OCI-LY3 (cell line): ENCODE data around the gene PIP5K1C.

Experiments
- H2AFZ ChIP-seq: fragments of 200-600, 300-600 bp; shearing (Covaris generic); 2 replicates; pipeline ENCODE4 v1.6.0; 2014; ENCODE audit warnings: antibody characterized with exemption, low read depth, low read length
- H3K27ac ChIP-seq: fragments of 200-600, 300-600 bp; sonication (generic); 2 replicates; pipeline ENCODE4 v1.5.1; 2014; ENCODE audit warnings: mild to moderate bottlenecking, low read length, moderate library complexity, mixed read lengths
- H3K27me3 ChIP-seq: fragments of 200-600, 300-600 bp; sonication (generic); 2 replicates; pipeline ENCODE4 v1.6.1; 2014; ENCODE audit warnings: low read depth, low read length, mixed read lengths
- H3K36me3 ChIP-seq: fragments of 200-600, 300-600 bp; sonication (generic); replicated peaks from 2 replicates; pipeline ENCODE3; 2014; ENCODE audit warnings: low read depth, low read length, mixed read lengths
- H3K4me1 ChIP-seq: fragments of 300-600, 200-600 bp; sonication (generic); 2 replicates; pipeline ENCODE4 v1.6.1; 2014; ENCODE audit warnings: low read length, mixed read lengths
- H3K4me2 ChIP-seq: fragments of 200-600, 300-600 bp; sonication (generic); 2 replicates; pipeline ENCODE4 v1.6.1; 2014; ENCODE audit warnings: low read length, mixed read lengths
- H3K4me3 ChIP-seq: fragments of 300-600, 200-600 bp; sonication (generic); 2 replicates; pipeline ENCODE4 v1.5.1; 2014; ENCODE audit warnings: antibody characterized with exemption, mild to moderate bottlenecking, low read length, moderate library complexity
- H3K79me2 ChIP-seq: fragments of 300-600, 200-600 bp; shearing (Covaris generic); 2 replicates; pipeline ENCODE4 v1.6.1; 2014; ENCODE audit warnings: mild to moderate bottlenecking, low read length, mixed read lengths
- H3K9ac ChIP-seq: fragments of 300-600, 200-600 bp; shearing (Covaris generic); 2 replicates; pipeline ENCODE4 v1.6.0; 2014; ENCODE audit warnings: mild to moderate bottlenecking, low read length, moderate library complexity
- H3K9me3 ChIP-seq: fragments of 200-600, 300-600 bp; shearing (Covaris generic); 2 replicates; pipeline ENCODE4 v1.6.1; 2014; ENCODE audit warnings: low read length, mixed read lengths; ENCODE audit not compliant: insufficient read depth
- H4K20me1 ChIP-seq: fragments of 200-600, 300-600 bp; sonication (generic); 2 replicates; pipeline ENCODE4 v1.6.1; 2016; ENCODE audit warnings: low read length, mixed read lengths; ENCODE audit not compliant: insufficient read depth
- CTCF ChIP-seq: fragments of 200-600, 300-600 bp; sonication (generic); IDR thresholded peaks from 2 replicates; pipeline ENCODE4 v1.5.1; 2014; ENCODE audit warnings: antibody characterized with exemption, low read length, low read depth
- EZH2phosphoT487 ChIP-seq: fragments of 200-600 bp; shearing (Covaris generic); IDR thresholded peaks from 2 replicates; pipeline ENCODE4 v1.6.1; 2018; ENCODE audit warnings: antibody characterized with exemption, mixed run types, low read depth

PIP5K1C gene

GRCh38 chr19:3607303-3608078, 92.8 kb downstream of the PIP5K1C start:
- no peak for TF ChIP-seq CTCF
- H3K4me2 ChIP-seq = no peak overlapping the region
- no peaks in the 10 kb centered on the region for H3K9me3 ChIP-seq
- H3K36me3 ChIP-seq = peaks cover 8% of the 10 kb centered on the region
- H4K20me1 ChIP-seq = no peaks in the 10 kb centered on the region
- no peak overlapping the region for H3K27ac ChIP-seq
- H3K27me3 ChIP-seq = no peaks in the 10 kb centered on the region
- no peak overlapping the region for H3K4me3 ChIP-seq
- no peak overlapping the region for H2AFZ ChIP-seq
- no peaks in the 10 kb centered on the region for H3K79me2 ChIP-seq
- H3K4me1 ChIP-seq = peaks cover 9% of the 10 kb centered on the region
- no peak overlapping the region for H3K9ac ChIP-seq

- peaks cover 4% of the 10 kb centered on the region for H3K36me3 ChIP-seq
- H2AFZ ChIP-seq = no peak within 1 kb of the TSS
These were observed 93.5 kb downstream of the PIP5K1C start, which contains the start of gene TBXA2R for GRCh38 chr19:3606690-3607289. Gene TBXA2R, minus strand, starts transcription at chr19:3606875. Its CDS starts 6,241 bp downstream, at chr19:3600634.

GRCh38 chr19:3606174-3606689, 94.0 kb downstream of the PIP5K1C start:
- H3K9me3 ChIP-seq = no peaks in the 10 kb centered on the region
- H3K79me2 ChIP-seq = no peaks in the 10 kb centered on the region
- H3K36me3 ChIP-seq = no peaks in the 10 kb centered on the region
- H3K4me1 ChIP-seq = peaks cover 9% of the 10 kb centered on the region
- no peak overlapping the region for H3K9ac ChIP-seq
- no peaks in the 10 kb centered on the region for H3K27me3 ChIP-seq
- H3K4me2 ChIP-seq = no peak overlapping the region
- no peak overlapping the region for H3K4me3 ChIP-seq
- TF ChIP-seq CTCF = no peak
- no peak for TF ChIP-seq EZH2phosphoT487
- no peak overlapping the region for H3K27ac ChIP-seq
- H4K20me1 ChIP-seq = no peaks in the 10 kb centered on the region
- no peak overlapping the region for H2AFZ ChIP-seq

More at GRCh38 chr19:3606690-3607289, 93.5 kb downstream of the PIP5K1C start, which contains the start of gene TBXA2R:
- TF ChIP-seq EZH2phosphoT487 (no peak), CTCF (no peak)
- Histone ChIP-seq H3K27me3 (no peaks in the 10 kb centered on the region), H3K79me2 (no peaks in the 10 kb centered on the region), H3K4me1 (peaks cover 9% of the 10 kb centered on the region), H4K20me1 (no peaks in the 10 kb centered on the region), H3K27ac (no peak within 1 kb of the TSS), H3K4me3 (no peak within 1 kb of the TSS), H3K9me3 (no peaks in the 10 kb centered on the region), H3K4me2 (no peak within 1 kb of the TSS), H3K9ac (no peak within 1 kb of the TSS)

GRCh38 chr19:3605770-3606169, 94.5 kb downstream of the PIP5K1C start:
- Histone ChIP-seq H3K4me1 (peaks cover 9% of the 10 kb centered on the region), H3K4me2 (no peak overlapping the region), H3K9ac (no peak overlapping the region), H3K27ac (no peak overlapping the region), H3K27me3 (no peaks in the 10 kb centered on the region), H3K36me3 (no peaks in the 10 kb centered on the region), H2AFZ (no peak overlapping the region), H3K79me2 (no peaks in the 10 kb centered on the region), H3K4me3 (no peak overlapping the region), H3K9me3 (no peaks in the 10 kb centered on the region), H4K20me1 (no peaks in the 10 kb centered on the region)
- TF ChIP-seq CTCF (no peak), EZH2phosphoT487 (no peak)
